ENCODE results near the gene LRR1. TPM values are rescaled to one million over a fixed set of nuclear protein-coding genes. Genes with fewer than 3 reads are reported as not detected.
A peak's percentile ranks its signal among the peaks of the same experiment; 100 is the strongest.

Gene LRR1
- total and polyA plus RNA-seq, 2 experiments from 2014 or later: 10.6 to 15.4 TPM

GRCh38 chr14:49581209-49582112 is 17.3 kb upstream of the LRR1 start:
- H2AFZ ChIP-seq: no peak overlapping the region
- no peak for DNase-seq (ENCODE audit: low spot score)
- TF ChIP-seq, protein P1, sequence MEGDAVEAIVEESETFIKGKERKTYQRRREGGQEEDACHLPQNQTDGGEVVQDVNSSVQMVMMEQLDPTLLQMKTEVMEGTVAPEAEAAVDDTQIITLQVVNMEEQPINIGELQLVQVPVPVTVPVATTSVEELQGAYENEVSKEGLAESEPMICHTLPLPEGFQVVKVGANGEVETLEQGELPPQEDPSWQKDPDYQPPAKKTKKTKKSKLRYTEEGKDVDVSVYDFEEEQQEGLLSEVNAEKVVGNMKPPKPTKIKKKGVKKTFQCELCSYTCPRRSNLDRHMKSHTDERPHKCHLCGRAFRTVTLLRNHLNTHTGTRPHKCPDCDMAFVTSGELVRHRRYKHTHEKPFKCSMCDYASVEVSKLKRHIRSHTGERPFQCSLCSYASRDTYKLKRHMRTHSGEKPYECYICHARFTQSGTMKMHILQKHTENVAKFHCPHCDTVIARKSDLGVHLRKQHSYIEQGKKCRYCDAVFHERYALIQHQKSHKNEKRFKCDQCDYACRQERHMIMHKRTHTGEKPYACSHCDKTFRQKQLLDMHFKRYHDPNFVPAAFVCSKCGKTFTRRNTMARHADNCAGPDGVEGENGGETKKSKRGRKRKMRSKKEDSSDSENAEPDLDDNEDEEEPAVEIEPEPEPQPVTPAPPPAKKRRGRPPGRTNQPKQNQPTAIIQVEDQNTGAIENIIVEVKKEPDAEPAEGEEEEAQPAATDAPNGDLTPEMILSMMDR (IDR thresholded peaks at IDR 0.05; ENCODE audit: poor library complexity): no peak
- TF ChIP-seq EZH2 (IDR thresholded peaks at IDR 0.05; ENCODE audit: borderline replicate concordance) (no peak), EZH2phosphoT487 (IDR thresholded peaks at IDR 0.05; ENCODE audit: low read depth, severe bottlenecking, unreplicated experiment) (no peak)
- 74% methylated on average over 9 of the region's 9 CpGs for WGBS (ENCODE audit: low lambda C conversion rate, missing lambda C conversion rate)
- H3K36me3 ChIP-seq (replicated peaks; ENCODE audit: insufficient read depth, low read depth): peaks cover 8% of the 10 kb centered on the region
- no peak overlapping the region for H3K4me3 ChIP-seq
- H3K27ac ChIP-seq: no peak overlapping the region
- no peaks in the 10 kb centered on the region for H3K27me3 ChIP-seq
- H3K4me1 ChIP-seq (ENCODE audit: insufficient read depth): peaks cover 8% of the 10 kb centered on the region
- H3K4me2 ChIP-seq: no peak overlapping the region
- no peaks in the 10 kb centered on the region for H3K9me3 ChIP-seq (ENCODE audit: low read depth)
- H4K20me1 ChIP-seq (ENCODE audit: insufficient read depth, poor library complexity, severe bottlenecking): peaks cover 53% of the 10 kb centered on the region
- peaks cover 73% of the 10 kb centered on the region for H3K79me2 ChIP-seq
- H3K9me2 ChIP-seq (replicated peaks; ENCODE audit: insufficient read depth): no peaks in the 10 kb centered on the region

- 94% methylated on average over 4 of the region's 4 CpGs for WGBS (ENCODE audit: low lambda C conversion rate, missing lambda C conversion rate)
- peaks cover 53% of the 10 kb centered on the region for H4K20me1 ChIP-seq (ENCODE audit: insufficient read depth, poor library complexity, severe bottlenecking)
Measured at GRCh38 chr14:49582113-49582977, 16.4 kb upstream of the LRR1 start.

DNA sequence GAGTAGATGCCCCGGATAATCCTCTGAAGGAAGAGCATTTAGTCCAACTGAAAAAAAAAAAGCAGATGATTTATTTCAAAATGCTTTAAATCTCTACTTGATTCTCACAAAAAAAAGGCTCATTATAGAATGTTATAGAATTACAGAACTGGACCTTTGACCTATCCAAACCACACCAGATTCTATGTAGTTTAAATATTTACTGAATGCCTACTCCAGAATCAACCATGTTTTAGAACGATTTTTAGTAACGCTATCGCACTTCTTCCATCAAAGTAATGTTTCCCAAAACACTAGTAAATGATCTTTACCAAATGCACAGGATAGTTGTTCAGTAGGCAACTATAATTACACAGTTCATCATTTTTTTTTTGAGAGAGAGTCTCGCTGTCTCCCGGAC is 15.1 kb upstream of the LRR1 start:
- Histone ChIP-seq H3K36me3 (replicated peaks; ENCODE audit: insufficient read depth, low read depth) (peaks cover 8% of the 10 kb centered on the region), H2AFZ (no peak overlapping the region), H3K27ac (no peak overlapping the region), H3K9me2 (replicated peaks; ENCODE audit: insufficient read depth) (no peaks in the 10 kb centered on the region), H3K4me3 (no peak overlapping the region), H3K79me2 (peaks cover 73% of the 10 kb centered on the region), H3K9me3 (ENCODE audit: low read depth) (no peaks in the 10 kb centered on the region), H4K20me1 (ENCODE audit: insufficient read depth, poor library complexity, severe bottlenecking) (peaks cover 53% of the 10 kb centered on the region), H3K4me2 (peak overlapping the region; percentile 82), H3K27me3 (no peaks in the 10 kb centered on the region), H3K4me1 (ENCODE audit: insufficient read depth) (peaks cover 8% of the 10 kb centered on the region)
- TF ChIP-seq, protein P1 (IDR thresholded peaks at IDR 0.05; ENCODE audit: poor library complexity): no peak
- TF ChIP-seq EZH2phosphoT487 (IDR thresholded peaks at IDR 0.05; ENCODE audit: low read depth, severe bottlenecking, unreplicated experiment): no peak
- TF ChIP-seq EZH2 (IDR thresholded peaks at IDR 0.05; ENCODE audit: borderline replicate concordance): no peak
- DNase-seq (ENCODE audit: low spot score): no peak
- 87% methylated on average over 6 of the region's 6 CpGs for WGBS (ENCODE audit: low lambda C conversion rate, missing lambda C conversion rate)

More at GRCh38 chr14:49582113-49582977, 16.4 kb upstream of the LRR1 start:
- peaks cover 73% of the 10 kb centered on the region for H3K79me2 ChIP-seq
- peak overlapping the region; percentile 82 for H3K4me2 ChIP-seq
- no peaks in the 10 kb centered on the region for H3K9me2 ChIP-seq (replicated peaks; ENCODE audit: insufficient read depth)
- no peaks in the 10 kb centered on the region for H3K9me3 ChIP-seq (ENCODE audit: low read depth)
- no peak overlapping the region for H3K27ac ChIP-seq
- H3K4me1 ChIP-seq (ENCODE audit: insufficient read depth): peaks cover 8% of the 10 kb centered on the region
- TF ChIP-seq EZH2phosphoT487 (IDR thresholded peaks at IDR 0.05; ENCODE audit: low read depth, severe bottlenecking, unreplicated experiment) (no peak), EZH2 (IDR thresholded peaks at IDR 0.05; ENCODE audit: borderline replicate concordance) (no peak)
- TF ChIP-seq, protein P1 (IDR thresholded peaks at IDR 0.05; ENCODE audit: poor library complexity): no peak
- DNase-seq (ENCODE audit: low spot score): no peak
- no peak overlapping the region for H2AFZ ChIP-seq
- no peaks in the 10 kb centered on the region for H3K27me3 ChIP-seq
- peaks cover 8% of the 10 kb centered on the region for H3K36me3 ChIP-seq (replicated peaks; ENCODE audit: insufficient read depth, low read depth)
- H3K4me3 ChIP-seq: no peak overlapping the region
